Neural progenitor cell (in vitro differentiated cells): Measurements from ENCODE around the gene LAMB1. TPM values are rescaled to one million over a fixed set of nuclear protein-coding genes. Genes with fewer than 3 reads are reported as not detected.

Source experiments
- DNase-seq: peaks from one replicate; pipeline ENCODE4 v3.0.0-alpha.2; 2016; ENCODE audit warnings: low spot score
- H2AFZ ChIP-seq: fragments of 200-600 bp; sonication (generic); replicated peaks from 2 replicates; pipeline ENCODE4 v1.6.1; 2016; ENCODE audit warnings: antibody characterized with exemption
- H3F3A ChIP-seq: fragments of 200-600 bp; sonication (generic); 2 replicates; pipeline ENCODE4 v1.6.1; 2016; ENCODE audit warnings: antibody characterized with exemption, low read depth
- H3K27ac ChIP-seq: fragments of 200-600 bp; sonication (generic); 2 replicates; pipeline ENCODE4 v1.5.1; 2016; ENCODE audit warnings: mild to moderate bottlenecking
- H3K27me3 ChIP-seq: fragments of 200-600 bp; sonication (generic); 2 replicates; pipeline ENCODE4 v1.6.1; 2016; ENCODE audit warnings: mild to moderate bottlenecking, moderate library complexity
- H3K36me3 ChIP-seq: fragments of 200-600 bp; sonication (generic); 2 replicates; pipeline ENCODE4 v1.5.1; 2016
- H3K4me1 ChIP-seq: fragments of 200-600 bp; sonication (generic); 2 replicates; pipeline ENCODE4 v1.6.1; 2016; ENCODE audit warnings: mixed run types
- H3K4me2 ChIP-seq: fragments of 200-600 bp; sonication (generic); 2 replicates; pipeline ENCODE4 v1.6.1; 2016
- H3K4me3 ChIP-seq: fragments of 200-600 bp; sonication (generic); 2 replicates; pipeline ENCODE4 v1.5.1; 2016
- H3K79me2 ChIP-seq: fragments of 200-600 bp; sonication (generic); 2 replicates; pipeline ENCODE4 v1.6.1; 2016; ENCODE audit warnings: low read depth
- H3K9ac ChIP-seq: fragments of 200-600 bp; sonication (generic); 2 replicates; pipeline ENCODE4 v1.6.1; 2016
- H3K9me3 ChIP-seq: fragments of 200-600 bp; sonication (generic); 2 replicates; pipeline ENCODE4 v1.5.1; 2016; ENCODE audit warnings: low read depth
- H4K20me1 ChIP-seq: fragments of 200-600 bp; sonication (generic); 2 replicates; pipeline ENCODE4 v1.6.1; 2016; ENCODE audit warnings: low read depth
- H3K27ac Mint-ChIP-seq: 3 replicates; pipeline ENCODE4 v1.8.0; 2021; ENCODE audit warnings: mixed read lengths
- H3K27me3 Mint-ChIP-seq: 2 replicates; pipeline ENCODE4 v1.8.0; 2022; ENCODE audit warnings: low read depth, mild to moderate bottlenecking, inconsistent platforms, moderate library complexity, mixed read lengths; ENCODE audit not compliant: insufficient read depth
- H3K36me3 Mint-ChIP-seq: 3 replicates; pipeline ENCODE4 v1.8.0; 2021; ENCODE audit warnings: mixed read lengths
- H3K4me1 Mint-ChIP-seq: 3 replicates; pipeline ENCODE4 v1.8.0; 2021; ENCODE audit warnings: mixed read lengths
- H3K4me3 Mint-ChIP-seq: 3 replicates; pipeline ENCODE4 v1.8.0; 2021; ENCODE audit warnings: mild to moderate bottlenecking, moderate library complexity, mixed read lengths
- H3K9me3 Mint-ChIP-seq: 3 replicates; pipeline ENCODE4 v1.8.0; 2020; ENCODE audit warnings: mixed read lengths
- CTCF ChIP-seq: fragments of 200-600 bp; sonication (generic); IDR thresholded peaks from 2 replicates; pipeline ENCODE4 v1.5.1; 2017; ENCODE audit warnings: antibody characterized with exemption, mild to moderate bottlenecking
- EZH2 ChIP-seq: fragments of 200-600 bp; sonication (generic); IDR thresholded peaks from 2 replicates; pipeline ENCODE4 v1.6.1; 2017; ENCODE audit warnings: antibody characterized with exemption, mild to moderate bottlenecking, moderate library complexity
- EZH2phosphoT487 ChIP-seq: fragments of 200-600 bp; sonication (generic); IDR thresholded peaks from 2 replicates; pipeline ENCODE4 v1.6.1; 2017; ENCODE audit warnings: antibody characterized with exemption
- total RNA-seq: library from RNA; depleted of rRNA; stranded (reverse); fragments of >200 nt; gene quantifications from 2 replicates; pipeline ENCODE4 v1.2.3, GENCODE V29; 2015; ENCODE audit warnings: low replicate concordance

LAMB1 gene
- total RNA-seq, 1 donor from 2014 or later = 87.7 TPM

DNA sequence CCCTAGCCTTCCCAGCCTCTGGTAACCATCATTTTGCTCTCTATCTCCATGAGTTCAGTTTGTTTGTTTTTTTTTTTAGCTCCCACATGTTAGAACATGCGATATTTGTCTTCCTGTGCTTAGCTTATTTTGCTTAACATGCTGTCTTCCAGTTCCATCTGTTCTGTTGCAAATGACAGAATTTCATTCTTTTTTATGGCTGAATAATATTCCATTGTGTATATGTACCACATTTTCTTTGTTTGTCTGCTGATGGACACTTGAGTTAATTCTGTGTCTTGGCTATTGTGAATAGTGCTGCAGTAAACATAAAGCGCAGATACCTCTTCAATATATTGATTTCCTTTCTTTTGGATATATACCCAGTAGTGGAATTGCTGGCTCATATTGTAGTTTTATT lies 91.0 kb downstream of the LAMB1 start:
- Histone ChIP-seq H3K27me3 (no peaks in the 10 kb centered on the region), H3K9ac (no peak overlapping the region), H2AFZ (no peak overlapping the region), H3K36me3 (peaks cover 46% of the 10 kb centered on the region), H3K4me1 (no peaks in the 10 kb centered on the region), H3K79me2 (peaks cover 36% of the 10 kb centered on the region), H3K4me3 (no peak overlapping the region), H3K4me2 (no peak overlapping the region), H3K9me3 (no peaks in the 10 kb centered on the region), H4K20me1 (peaks cover 5% of the 10 kb centered on the region), H3K27ac (no peak overlapping the region), H3F3A (peaks cover 4% of the 10 kb centered on the region)
- Mint-ChIP-seq H3K4me3 (no peak overlapping the region), H3K9me3 (no peaks in the 10 kb centered on the region), H3K27ac (no peak overlapping the region), H3K4me1 (no peaks in the 10 kb centered on the region), H3K36me3 (peaks cover 47% of the 10 kb centered on the region), H3K27me3 (no peaks in the 10 kb centered on the region)
- DNase-seq = no peak
- no peak for TF ChIP-seq EZH2
- TF ChIP-seq EZH2phosphoT487 = no peak
- no peak for TF ChIP-seq CTCF

DNA sequence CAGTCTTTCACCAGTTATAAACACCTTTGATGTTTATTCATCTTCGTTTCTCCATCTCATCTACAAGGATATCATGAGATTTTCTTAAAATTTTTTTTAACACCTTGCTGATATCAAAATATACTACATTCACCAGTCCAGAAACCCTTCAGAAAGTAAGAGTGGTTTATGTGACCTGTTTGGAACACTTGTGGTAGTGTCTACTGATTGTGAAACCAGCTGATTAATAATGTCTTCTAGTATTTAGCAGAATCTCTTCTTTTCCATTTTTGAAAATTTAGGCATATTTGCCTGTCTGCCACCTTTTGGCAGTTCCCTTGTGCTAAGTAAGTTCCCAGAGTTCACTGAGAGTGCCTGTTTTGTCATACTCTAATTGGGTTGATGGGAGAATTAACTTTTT lies 93.5 kb downstream of the LAMB1 start:
- H3K9me3 ChIP-seq = no peaks in the 10 kb centered on the region
- Mint-ChIP-seq H3K27me3 (no peaks in the 10 kb centered on the region), H3K4me1 (no peaks in the 10 kb centered on the region), H3K9me3 (no peaks in the 10 kb centered on the region), H3K4me3 (no peak overlapping the region), H3K27ac (no peak overlapping the region), H3K36me3 (peaks cover 47% of the 10 kb centered on the region)
- no peak overlapping the region for H3K4me3 ChIP-seq
- TF ChIP-seq EZH2phosphoT487 (no peak), EZH2 (no peak), CTCF (no peak)
- peaks cover 5% of the 10 kb centered on the region for H4K20me1 ChIP-seq
- no peak overlapping the region for H3K4me2 ChIP-seq
- H3F3A ChIP-seq = peaks cover 4% of the 10 kb centered on the region
- H3K27me3 ChIP-seq = no peaks in the 10 kb centered on the region
- H2AFZ ChIP-seq = no peak overlapping the region
- peaks cover 30% of the 10 kb centered on the region for H3K79me2 ChIP-seq
- no peak overlapping the region for H3K9ac ChIP-seq
- H3K36me3 ChIP-seq = peaks cover 51% of the 10 kb centered on the region
- no peak for DNase-seq
- no peak overlapping the region for H3K27ac ChIP-seq
- no peaks in the 10 kb centered on the region for H3K4me1 ChIP-seq

- H3K9me3 Mint-ChIP-seq = no peaks in the 10 kb centered on the region
- no peaks in the 10 kb centered on the region for H3K9me3 ChIP-seq
- H3K36me3 Mint-ChIP-seq = peaks cover 44% of the 10 kb centered on the region
- H3K4me3 Mint-ChIP-seq = no peak overlapping the region
- H3K27me3 ChIP-seq = no peaks in the 10 kb centered on the region
- H3K27me3 Mint-ChIP-seq = no peaks in the 10 kb centered on the region
- no peak overlapping the region for H3K27ac ChIP-seq
- TF ChIP-seq CTCF = no peak
- no peak for TF ChIP-seq EZH2
- TF ChIP-seq EZH2phosphoT487 = no peak
- no peak overlapping the region for H3K4me3 ChIP-seq
- no peak overlapping the region for H2AFZ ChIP-seq
- H3K4me1 Mint-ChIP-seq = no peaks in the 10 kb centered on the region
- peaks cover 45% of the 10 kb centered on the region for H3K36me3 ChIP-seq
- no peak overlapping the region for H3K4me2 ChIP-seq
- H3F3A ChIP-seq = peaks cover 8% of the 10 kb centered on the region
- peaks cover 22% of the 10 kb centered on the region for H3K79me2 ChIP-seq
- peaks cover 9% of the 10 kb centered on the region for H4K20me1 ChIP-seq
- no peak for DNase-seq
- no peaks in the 10 kb centered on the region for H3K4me1 ChIP-seq
- H3K9ac ChIP-seq = no peak overlapping the region
- no peak overlapping the region for H3K27ac Mint-ChIP-seq
Measured at GRCh38 chr7:107907790-107908189, 95.2 kb downstream of the LAMB1 start.
